NCI-H510A (cell line): ENCODE results near the gene LUZP4.
"Not testable (repeated sequence)": the region's sequence is repeated elsewhere in the genome, so short reads cannot be mapped to it uniquely, and the experiment has no call there.

Source experiments
- DNase-seq: peaks from one replicate; lab custom pipeline; 2025; lab: John Stamatoyannopoulos, UW

Gene LUZP4, protein sequence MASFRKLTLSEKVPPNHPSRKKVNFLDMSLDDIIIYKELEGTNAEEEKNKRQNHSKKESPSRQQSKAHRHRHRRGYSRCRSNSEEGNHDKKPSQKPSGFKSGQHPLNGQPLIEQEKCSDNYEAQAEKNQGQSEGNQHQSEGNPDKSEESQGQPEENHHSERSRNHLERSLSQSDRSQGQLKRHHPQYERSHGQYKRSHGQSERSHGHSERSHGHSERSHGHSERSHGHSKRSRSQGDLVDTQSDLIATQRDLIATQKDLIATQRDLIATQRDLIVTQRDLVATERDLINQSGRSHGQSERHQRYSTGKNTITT

GRCh38 chrX:115289465-115289864, at the start of gene LUZP4:
LUZP4 (plus strand) TSS chrX:115289715; CDS start chrX:115289760, 45 bp downstream.
- peak; percentile 49 for DNase-seq

- no peak for DNase-seq
Observed at GRCh38 chrX:115251458-115252233, 37.9 kb upstream of the LUZP4 start.

DNA sequence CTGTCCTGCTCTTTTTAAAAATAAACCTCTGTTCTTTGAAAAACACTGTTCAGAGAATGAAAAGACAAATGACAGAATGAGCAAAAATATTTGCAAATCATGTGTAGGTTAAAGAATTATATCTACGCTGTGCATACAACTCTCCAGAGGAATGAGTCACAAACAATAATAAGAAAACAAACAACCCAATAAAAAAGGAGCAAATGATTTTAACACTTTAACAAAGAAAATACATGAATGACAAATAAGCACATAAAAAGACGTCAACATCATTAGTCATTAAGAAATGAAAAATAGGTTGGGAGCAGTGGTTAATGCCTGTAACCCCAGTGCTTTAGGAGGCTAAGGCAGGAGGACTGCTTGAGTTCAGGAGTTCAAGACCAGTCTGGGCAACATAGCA, 34.5 kb upstream of the LUZP4 start:
- no peak for DNase-seq

DNA sequence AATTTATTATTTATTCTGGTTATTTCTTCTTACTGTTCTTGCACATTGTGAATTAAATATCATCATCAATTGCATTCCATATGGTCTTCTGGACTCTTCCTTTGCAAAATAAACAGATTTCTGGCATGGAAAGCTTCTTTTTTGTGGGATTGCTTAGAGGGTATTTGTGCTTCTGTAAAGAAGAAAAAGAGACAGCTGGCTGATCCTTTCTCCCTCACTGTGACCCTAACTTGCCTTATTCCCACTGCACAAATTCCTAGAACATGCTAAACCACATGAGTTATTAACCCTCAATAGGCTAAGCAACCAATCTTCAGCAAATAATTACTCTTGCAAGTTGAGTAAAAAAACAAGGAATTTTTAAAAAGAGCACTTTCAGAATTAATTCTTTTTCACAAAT, 31.8 kb upstream of the LUZP4 start:
- no peak for DNase-seq

GRCh38 chrX:115259238-115259875, 30.2 kb upstream of the LUZP4 start:
- DNase-seq = no peak

DNA sequence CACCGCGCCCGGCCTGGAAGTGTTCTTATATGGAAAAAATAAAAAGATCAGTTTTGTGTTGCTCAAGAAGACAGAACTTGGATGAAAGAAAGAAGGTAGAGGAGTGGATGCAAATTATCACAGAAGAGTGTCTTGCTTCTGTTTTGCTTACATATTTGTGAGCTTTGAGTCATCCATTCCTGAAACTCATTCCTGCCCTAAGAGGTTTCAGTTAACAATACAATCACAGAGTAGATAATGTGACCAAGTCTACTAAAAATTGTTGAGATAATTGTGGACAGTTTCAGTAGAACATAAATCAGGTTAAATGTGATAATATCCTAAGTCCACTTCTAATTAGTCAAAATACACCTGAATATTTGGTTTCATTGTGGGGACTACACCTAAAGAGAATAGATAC, 29.2 kb upstream of the LUZP4 start:
- DNase-seq = no peak

- no peak for DNase-seq
Observed at GRCh38 chrX:115261148-115261547, 28.4 kb upstream of the LUZP4 start.

GRCh38 chrX:115264009-115264408, 25.5 kb upstream of the LUZP4 start:
- DNase-seq = no peak

GRCh38 chrX:115266300-115266699, 23.2 kb upstream of the LUZP4 start:
- no peak for DNase-seq

DNA sequence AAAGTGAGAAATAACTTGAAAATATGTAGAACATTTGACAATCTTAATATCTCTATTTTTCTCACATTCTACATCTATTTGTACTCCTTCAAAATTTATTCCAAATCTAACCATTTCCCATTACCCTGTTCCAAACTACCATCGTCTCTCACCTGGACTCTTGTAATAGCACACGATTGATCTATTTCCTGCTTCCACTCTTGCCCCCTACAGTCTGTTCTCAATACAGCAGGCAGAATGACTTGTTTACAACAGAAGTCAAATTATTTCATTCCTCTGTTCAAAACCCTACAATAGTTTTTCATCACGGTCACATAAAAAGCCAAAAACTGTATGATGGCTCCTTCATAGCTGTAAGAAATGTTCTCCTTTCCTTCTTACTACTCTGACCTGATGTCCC, 21.1 kb upstream of the LUZP4 start:
- DNase-seq = no peak

- no peak for DNase-seq
Observed at GRCh38 chrX:115269051-115269683, 20.3 kb upstream of the LUZP4 start.

DNA sequence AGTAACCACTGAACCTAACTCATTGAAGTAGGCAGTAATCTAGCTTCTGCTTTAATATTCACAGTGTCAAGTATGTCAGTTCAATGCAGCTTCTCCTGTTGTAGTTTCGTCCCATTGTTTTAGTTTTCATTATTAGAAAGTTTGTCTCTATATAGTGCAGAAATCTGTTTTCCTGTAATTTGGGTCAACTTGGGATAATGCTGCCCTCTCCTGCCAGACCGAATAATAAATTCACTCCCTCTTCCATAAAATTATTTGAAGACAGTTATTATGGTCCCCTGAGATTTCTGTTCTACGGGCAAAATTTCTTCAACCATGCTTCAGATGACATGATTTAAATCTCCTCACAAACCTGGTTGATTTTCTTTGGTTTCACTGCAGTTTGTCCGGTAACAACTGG, 4.6 kb upstream of the LUZP4 start:
- DNase-seq = no peak

DNA sequence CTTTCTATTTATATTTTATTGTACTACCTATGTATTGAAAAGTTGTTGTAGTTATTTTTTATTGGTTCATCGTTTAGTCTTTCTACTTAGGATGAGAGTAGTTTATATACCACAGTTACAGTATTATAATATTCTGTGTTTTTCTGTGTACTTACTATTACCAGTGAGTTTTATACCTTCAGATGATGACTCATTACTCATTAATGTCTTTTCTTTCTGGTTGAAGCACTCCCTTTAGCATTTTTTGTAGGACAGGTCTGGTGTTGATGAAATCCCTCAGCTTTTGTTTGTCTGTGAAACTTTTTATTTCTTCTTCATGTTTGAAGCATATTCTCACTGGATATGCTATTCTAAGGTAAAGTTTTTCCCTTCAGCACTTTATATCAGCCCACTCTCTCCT, 7.7 kb downstream of the LUZP4 start:
- DNase-seq = no peak

GRCh38 chrX:115311139-115311538, 21.6 kb downstream of the LUZP4 start:
- DNase-seq = no peak

DNA sequence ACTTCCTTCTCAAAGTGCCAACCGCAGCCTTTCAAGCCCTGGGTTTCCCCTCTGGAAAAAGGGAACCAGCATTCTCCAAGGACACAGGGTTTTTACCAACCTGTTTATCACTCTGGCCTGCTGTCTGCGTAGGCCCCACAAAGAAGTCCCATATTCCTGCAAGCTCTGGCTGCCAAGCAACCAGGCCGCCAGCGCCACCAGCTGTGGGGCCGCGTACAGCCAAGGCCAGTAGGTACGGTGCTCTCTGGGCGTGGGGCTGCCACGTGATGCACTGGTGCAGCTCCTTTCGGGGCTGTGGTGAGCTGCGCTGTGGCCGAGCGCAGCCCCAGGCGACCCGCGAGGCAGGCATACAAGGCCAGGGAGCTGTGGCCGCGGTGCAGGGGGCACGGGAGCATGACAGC, 22.1 kb downstream of the LUZP4 start:
- no peak for DNase-seq

DNA sequence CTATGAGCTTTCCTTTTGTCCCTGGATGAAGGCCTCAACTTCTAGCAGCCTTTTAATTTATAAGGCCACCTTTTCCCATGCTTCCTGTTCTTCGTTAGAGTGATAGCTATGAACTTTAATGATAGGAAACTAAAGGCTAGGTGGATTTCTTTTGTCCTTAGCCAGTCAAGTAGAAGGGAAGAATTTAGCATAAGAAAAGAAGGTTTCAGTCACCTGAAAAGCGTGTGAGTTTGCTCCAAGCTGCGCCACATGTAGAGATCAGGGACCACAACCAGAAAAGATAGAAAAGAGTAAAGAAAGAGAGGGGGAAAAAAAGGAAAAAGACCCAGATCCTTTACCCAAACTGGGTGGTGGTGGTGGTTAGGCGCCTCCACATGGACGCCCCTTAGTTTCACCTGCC, 28.6 kb downstream of the LUZP4 start:
- DNase-seq = no peak

- no peak for DNase-seq
Observed at GRCh38 chrX:115322375-115322774, 32.9 kb downstream of the LUZP4 start.

- DNase-seq = no peak
Observed at GRCh38 chrX:115324194-115324593, 34.7 kb downstream of the LUZP4 start.

DNA sequence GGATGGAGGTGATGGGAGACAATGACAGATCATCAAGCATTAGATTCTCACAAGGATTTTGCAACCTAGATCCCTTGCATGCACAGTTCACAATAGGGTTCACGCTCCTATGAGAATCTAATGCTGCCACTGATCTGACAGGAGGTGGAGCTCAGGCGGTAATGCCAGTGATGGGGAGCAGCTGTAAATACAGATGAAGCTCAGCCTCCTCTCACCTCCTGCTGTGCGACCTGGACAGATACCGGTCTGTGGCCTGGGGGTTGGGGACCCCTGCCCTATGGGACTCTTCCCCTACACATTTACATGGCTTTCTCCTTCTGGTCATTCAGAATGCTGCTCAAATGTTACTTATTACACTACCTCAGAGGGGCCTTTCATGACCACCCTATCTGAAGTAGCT, 39.8 kb downstream of the LUZP4 start:
- not testable (repeated sequence) for DNase-seq

DNA sequence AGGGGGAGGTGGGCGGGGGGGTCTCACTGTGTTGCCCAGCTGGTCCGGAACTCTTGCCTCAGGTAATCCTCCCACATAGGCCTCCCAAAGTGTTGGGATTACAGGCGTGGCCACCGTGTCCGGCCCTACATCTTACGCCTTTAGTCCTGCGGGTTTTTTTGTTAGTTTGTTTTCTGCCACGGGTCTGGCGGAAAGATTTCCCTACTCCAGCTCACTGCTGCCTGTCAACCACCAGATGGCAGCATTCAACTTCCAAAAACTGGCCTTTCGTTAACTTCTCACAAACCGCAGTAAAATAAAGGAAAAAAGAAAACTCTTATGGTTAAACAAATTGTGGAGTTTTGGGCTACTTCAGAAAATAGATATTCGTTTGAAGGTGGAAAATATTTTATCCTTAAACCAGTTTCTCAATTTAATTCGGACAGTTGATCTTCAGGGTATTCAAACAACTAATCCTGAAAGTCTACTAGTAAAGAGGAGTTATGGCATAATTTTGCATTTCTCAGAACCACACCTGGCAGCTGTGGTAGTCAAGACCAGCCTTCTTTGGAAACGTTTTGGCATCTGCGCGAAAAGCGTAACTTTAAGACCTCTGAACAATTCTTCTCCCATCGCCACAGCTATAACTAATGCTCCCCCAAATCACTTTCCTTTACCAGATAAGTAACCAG, 41.1 kb downstream of the LUZP4 start:
- no peak for DNase-seq

DNA sequence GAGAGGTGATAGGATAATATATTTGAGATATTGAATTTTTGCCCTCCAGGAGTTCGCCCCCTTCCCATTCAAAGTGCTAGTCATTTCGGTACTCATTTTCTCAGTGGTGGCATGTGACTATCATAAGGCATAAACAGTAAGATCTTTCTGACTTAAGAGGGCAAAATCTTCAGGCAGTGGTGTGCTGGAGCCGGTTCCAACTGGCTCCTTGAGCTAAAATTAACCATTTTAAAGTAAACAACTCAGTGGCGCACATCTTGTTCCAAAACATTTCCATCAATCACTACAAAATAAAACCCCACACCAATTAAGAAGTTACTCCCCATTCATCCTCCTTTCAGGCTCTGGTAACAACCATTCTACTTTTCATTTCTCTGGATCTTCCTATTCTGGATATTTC, 43.3 kb downstream of the LUZP4 start:
- DNase-seq = no peak

DNA sequence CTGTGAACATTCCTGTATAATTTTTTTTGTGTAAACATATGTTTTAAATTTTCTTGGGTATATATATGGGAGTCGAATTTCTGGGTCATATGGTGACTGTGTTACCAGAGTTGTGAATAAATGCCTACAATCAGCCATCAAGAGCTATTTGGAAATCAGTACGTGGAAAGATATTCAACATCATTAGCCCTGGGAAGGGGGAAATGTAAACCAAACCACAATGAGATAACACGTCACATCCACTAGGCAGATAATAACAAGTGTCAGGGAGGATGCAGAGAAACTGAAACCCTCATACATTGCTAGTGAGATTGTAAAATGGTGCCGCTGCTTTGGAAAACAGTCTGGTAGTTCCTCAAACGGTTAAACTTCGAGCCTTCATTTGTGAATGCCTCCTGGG, 43.9 kb downstream of the LUZP4 start:
- DNase-seq = no peak
